Activated B cell treated with CpG ODN at 0.5 μM for 24 hours (primary cell): ENCODE results near the gene KCP. TPM values are rescaled to one million over a fixed set of nuclear protein-coding genes. Genes with fewer than 3 reads are reported as not detected.
A peak's percentile ranks its signal among the peaks of the same experiment; 100 is the strongest.

Source experiments
- ATAC-seq: fragments of 200-7000 bp; cut with Tn5 transposase; one replicate; pipeline ENCODE4 v1.10.0; 2021; ENCODE audit warnings: low read depth, mild to moderate bottlenecking, moderate library complexity
- CTCF ChIA-PET: fragments of 350-600 bp; sonication (Branson Sonifier 250); formaldehyde crosslinking; loops from one replicate; lab custom pipeline; 2021; ENCODE audit warnings: antibody characterized with exemption; lab: Charles Lee
- POLR2A ChIA-PET: fragments of 350-600 bp; sonication (Branson Sonifier 250); formaldehyde crosslinking; loops from one replicate; lab custom pipeline; 2021; ENCODE audit warnings: antibody characterized with exemption; lab: Charles Lee
- DNase-seq: peaks from one replicate; pipeline ENCODE4 v3.0.0; 2022
- H3K27ac Mint-ChIP-seq: one replicate; pipeline ENCODE4 v1.8.0; 2020; ENCODE audit warnings: mixed read lengths
- H3K27me3 Mint-ChIP-seq: one replicate; pipeline ENCODE4 v1.8.0; 2021; ENCODE audit warnings: mixed read lengths
- H3K36me3 Mint-ChIP-seq: one replicate; pipeline ENCODE4 v1.8.0; 2021; ENCODE audit warnings: low read depth, mixed read lengths
- H3K4me1 Mint-ChIP-seq: one replicate; pipeline ENCODE4 v1.8.0; 2021; ENCODE audit warnings: mixed read lengths
- H3K4me3 Mint-ChIP-seq: one replicate; pipeline ENCODE4 v1.8.0; 2020; ENCODE audit warnings: mild to moderate bottlenecking, mixed read lengths
- H3K9me3 Mint-ChIP-seq: one replicate; pipeline ENCODE4 v1.8.0; 2020; ENCODE audit warnings: mixed read lengths
- CTCF ChIP-seq: fragments of 200-600 bp; IDR thresholded peaks from one replicate; pipeline ENCODE4 v1.8.0; 2022; ENCODE audit warnings: antibody characterized with exemption, mild to moderate bottlenecking
- intact Hi-C: fragments of 100-400 bp; cut with micrococcal nuclease; formaldehyde crosslinking; loops from one replicate; pipeline ENCODE4 v1.15.1; 2024
- total RNA-seq: library from RNA; stranded (reverse); gene quantifications from 2 replicates; pipeline ENCODE4 v1.2.3, GENCODE V29; 2022

The KCP gene
- total RNA-seq, 1 donor from 2014 or later, result 4.1 TPM

GRCh38 chr7:128863433-128863989 lies 47.0 kb downstream of the KCP start:
- no peak for TF ChIP-seq CTCF
- Mint-ChIP-seq H3K4me3 (peak overlapping the region; percentile 97), H3K36me3 (peaks cover 33% of the 10 kb centered on the region), H3K9me3 (no peaks in the 10 kb centered on the region), H3K4me1 (peaks cover 31% of the 10 kb centered on the region), H3K27me3 (no peaks in the 10 kb centered on the region), H3K27ac (peak overlapping the region; percentile 96)
- peak; percentile 26 for ATAC-seq
- intact Hi-C loops, result loop anchor here (2.0 to 10.0 kb wide), 7 partner anchors 17 to 459 kb away; partner anchors contain the start of genes CCDC136, IMPDH1, METTL2B and TNPO3
- POLR2A ChIA-PET, result interaction anchor here (0.6 to 1.5 kb wide), 12 partner anchors 12 to 387 kb away, joined by 3 to 14 read pairs (median 3); partner anchors contain the start of gene METTL2B
- DNase-seq, result peak; percentile 27
- CTCF ChIA-PET, result interaction anchor here (1.4 to 3.0 kb wide), 3 partner anchors 20 to 228 kb away, joined by 6 to 20 read pairs (median 6); no protein-coding TSS in a partner anchor

- H3K36me3 Mint-ChIP-seq, result peaks cover 33% of the 10 kb centered on the region
- ChIA-PET POLR2A (interaction anchor here (0.6 to 1.5 kb wide), 13 partner anchors 13 to 386 kb away, joined by 3 to 14 read pairs (median 3); partner anchors contain the start of gene METTL2B), CTCF (interaction anchor here (1.4 to 3.0 kb wide), 3 partner anchors 21 to 229 kb away, joined by 6 to 20 read pairs (median 6); no protein-coding TSS in a partner anchor)
- no peak for TF ChIP-seq CTCF
- intact Hi-C loops, result loop anchor here (1.0 to 10.0 kb wide), 10 partner anchors 16 to 458 kb away; partner anchors contain the start of genes CALU, CCDC136, IMPDH1 and METTL2B
- H3K27me3 Mint-ChIP-seq, result no peaks in the 10 kb centered on the region
- peaks cover 30% of the 10 kb centered on the region for H3K4me1 Mint-ChIP-seq
- H3K9me3 Mint-ChIP-seq, result no peaks in the 10 kb centered on the region
- H3K4me3 Mint-ChIP-seq, result peak within 1 kb of the TSS; percentile 97
- DNase-seq (peak; percentile 99), ATAC-seq (peak; percentile 92)
- peak within 1 kb of the TSS; percentile 96 for H3K27ac Mint-ChIP-seq
Measured at GRCh38 chr7:128862571-128863432, 47.7 kb downstream of the KCP start, which contains the start of gene ATP6V1F. Gene ATP6V1F, plus strand, starts transcription at chr7:128862856. Its CDS starts 49 bp downstream, at chr7:128862905.

GRCh38 chr7:128861957-128862570 lies 48.4 kb downstream of the KCP start:
- POLR2A ChIA-PET, result interaction anchor here (0.6 to 1.5 kb wide), 11 partner anchors 13 to 385 kb away, joined by 3 to 14 read pairs (median 4); partner anchors contain the start of gene METTL2B

More at GRCh38 chr7:128861957-128862570, 48.4 kb downstream of the KCP start:
- Mint-ChIP-seq H3K4me1 (peaks cover 29% of the 10 kb centered on the region), H3K4me3 (peak overlapping the region; percentile 97), H3K27me3 (no peaks in the 10 kb centered on the region), H3K9me3 (no peaks in the 10 kb centered on the region), H3K27ac (peak overlapping the region; percentile 96), H3K36me3 (peaks cover 30% of the 10 kb centered on the region)
- CTCF ChIA-PET, result interaction anchor here (1.4 to 3.0 kb wide), 3 partner anchors 20 to 229 kb away, joined by 6 to 20 read pairs (median 6); no protein-coding TSS in a partner anchor
- no peak for TF ChIP-seq CTCF
- ATAC-seq (no peak), DNase-seq (no peak)
- intact Hi-C loops, result loop anchor here (1.0 to 10.0 kb wide), 10 partner anchors 15 to 457 kb away; partner anchors contain the start of genes CALU, CCDC136, IMPDH1 and METTL2B
